ENCODE measurements around the gene DCLK1.

DNA sequence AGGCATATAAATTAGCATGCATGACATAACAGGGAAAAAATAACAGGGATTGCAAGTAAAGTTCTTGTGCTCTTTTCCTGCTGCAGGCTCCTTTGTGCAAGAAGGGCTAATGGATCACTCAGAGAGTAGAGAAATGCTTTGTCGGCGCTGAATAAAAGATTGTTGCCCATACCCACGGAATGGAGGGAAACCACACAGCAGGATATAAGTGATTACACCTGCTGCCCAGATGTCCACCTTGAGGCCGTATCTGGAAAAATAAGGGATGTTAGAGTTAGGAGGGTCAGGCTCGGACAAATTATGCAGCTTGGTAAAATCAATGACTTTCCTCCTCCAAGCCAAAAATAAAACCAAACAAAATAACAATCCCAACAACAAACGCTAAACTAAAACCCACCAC, 322.3 kb downstream of the DCLK1 start:
- TF ChIP-seq CTCF (IDR thresholded peaks at IDR 0.05 in 8 of 11, conservative IDR thresholded peaks at IDR 0.05 in 3 of 11) (no peak), POLR2A (IDR thresholded peaks at IDR 0.05) (no peak), POLR2AphosphoS5 (IDR thresholded peaks at IDR 0.05) (no peak)

Data from spleen (tissue), 7 donors.